Activated T-cell treated with anti-CD3 and anti-CD28 coated beads for 48 hours (primary cell): Measurements from ENCODE around the gene LMBRD1.
"Not testable (repeated sequence)": the region's sequence is repeated elsewhere in the genome, so short reads cannot be mapped to it uniquely, and the experiment has no call there.

Experiments used
- DNase-seq: peaks from one replicate; pipeline ENCODE4 v3.0.0-alpha.2; 2020; ENCODE audit warnings: low read depth

Gene LMBRD1

DNA sequence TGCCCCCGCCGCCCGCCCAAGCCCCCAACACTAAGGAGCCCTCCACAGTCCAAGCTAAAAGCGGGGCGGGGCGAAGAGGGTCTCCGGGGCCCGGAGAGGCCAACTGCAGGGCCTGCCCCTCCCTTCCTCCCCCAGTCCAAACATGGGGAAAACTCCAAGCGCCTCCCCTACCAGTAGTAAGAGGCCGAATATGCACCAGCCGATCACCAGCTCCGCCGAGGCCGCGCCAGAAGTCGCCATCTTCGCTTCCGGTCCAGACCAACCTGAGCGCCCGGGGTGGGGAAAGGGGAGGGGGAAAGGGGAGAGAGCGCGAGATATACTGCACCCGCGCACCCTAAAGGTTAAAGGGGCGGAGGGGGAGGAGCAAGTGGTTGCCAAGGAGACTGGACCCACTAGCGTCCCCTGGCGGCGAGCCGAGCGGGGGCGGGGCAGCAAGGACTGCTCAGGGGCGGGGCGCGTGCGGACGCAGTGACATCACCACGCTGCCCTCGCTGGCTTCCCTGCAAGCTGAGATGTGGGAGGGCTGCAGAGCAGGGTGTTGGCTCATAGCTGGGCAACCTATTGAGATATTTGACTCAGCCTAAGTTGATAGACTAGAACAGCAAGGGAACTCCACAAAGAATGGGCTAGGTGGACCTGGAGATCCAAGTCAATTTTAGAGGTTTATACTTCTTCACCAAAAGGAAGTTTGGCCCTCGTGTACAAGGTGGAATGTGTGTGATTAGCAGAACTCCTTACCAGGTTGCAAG is at the start of gene LMBRD1:
LMBRD1 (minus strand) TSS at position 369 of the 749 bp plus-strand sequence; CDS start at position 240, 129 bp downstream.
- peak; percentile 98 for DNase-seq

DNA sequence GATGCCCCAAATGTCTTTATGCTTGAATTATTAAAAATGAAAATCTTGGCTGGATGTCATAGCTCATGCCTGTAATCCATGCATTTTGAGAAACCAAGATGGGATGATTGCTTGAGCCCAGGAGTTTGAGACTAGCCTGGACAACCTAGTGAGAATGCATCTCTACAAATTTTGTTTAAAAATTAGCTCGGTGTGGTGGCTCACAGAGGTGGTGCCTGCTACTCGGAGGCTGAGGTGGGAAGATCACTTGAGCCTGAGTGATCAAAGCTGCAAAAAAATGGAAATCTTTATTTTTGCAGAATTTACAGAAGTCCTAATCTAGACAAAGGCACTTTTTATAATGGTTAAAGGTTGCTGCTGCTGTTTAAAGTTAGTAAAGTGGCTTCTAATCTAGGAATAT is 49.5 kb upstream of the LMBRD1 start:
- DNase-seq: no peak

DNA sequence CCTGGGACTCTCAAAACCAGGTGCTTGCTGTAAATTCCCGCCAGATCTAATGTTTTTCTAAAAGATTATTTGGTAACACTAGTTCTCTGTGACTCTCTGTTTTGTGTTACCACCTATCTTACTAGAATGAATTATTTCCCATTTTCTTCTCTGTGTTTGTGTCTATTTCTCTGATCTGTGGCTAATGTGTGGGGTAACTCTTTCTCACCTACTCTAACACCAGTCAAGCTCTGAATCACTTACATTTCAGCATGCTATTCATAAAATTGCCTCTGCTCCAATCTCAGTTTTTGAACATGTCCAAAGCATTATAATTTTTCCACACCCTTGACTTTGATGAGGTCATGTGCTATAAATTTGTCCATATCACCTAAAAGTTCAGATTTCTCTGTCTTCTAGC is 46.4 kb upstream of the LMBRD1 start:
- DNase-seq: no peak

DNA sequence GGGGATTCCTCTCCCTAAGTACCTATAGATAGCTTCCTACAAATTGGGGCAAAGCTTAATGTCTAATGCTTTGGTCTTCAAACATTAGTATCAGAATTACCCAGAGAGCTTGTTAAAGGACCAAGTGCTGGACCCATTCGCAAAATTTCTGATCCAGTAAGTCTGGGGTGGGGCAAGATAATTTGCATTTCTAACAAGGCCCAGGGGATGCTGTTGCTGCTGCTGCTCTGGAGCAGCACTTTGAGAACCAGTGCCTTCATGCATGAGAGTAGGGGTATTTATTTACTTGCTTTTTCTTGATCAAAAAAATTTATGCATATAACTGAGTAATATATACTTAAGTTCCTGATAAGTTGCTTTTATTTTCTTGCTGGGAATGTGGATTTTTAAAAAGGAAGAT is 45.1 kb upstream of the LMBRD1 start:
- no peak for DNase-seq

DNA sequence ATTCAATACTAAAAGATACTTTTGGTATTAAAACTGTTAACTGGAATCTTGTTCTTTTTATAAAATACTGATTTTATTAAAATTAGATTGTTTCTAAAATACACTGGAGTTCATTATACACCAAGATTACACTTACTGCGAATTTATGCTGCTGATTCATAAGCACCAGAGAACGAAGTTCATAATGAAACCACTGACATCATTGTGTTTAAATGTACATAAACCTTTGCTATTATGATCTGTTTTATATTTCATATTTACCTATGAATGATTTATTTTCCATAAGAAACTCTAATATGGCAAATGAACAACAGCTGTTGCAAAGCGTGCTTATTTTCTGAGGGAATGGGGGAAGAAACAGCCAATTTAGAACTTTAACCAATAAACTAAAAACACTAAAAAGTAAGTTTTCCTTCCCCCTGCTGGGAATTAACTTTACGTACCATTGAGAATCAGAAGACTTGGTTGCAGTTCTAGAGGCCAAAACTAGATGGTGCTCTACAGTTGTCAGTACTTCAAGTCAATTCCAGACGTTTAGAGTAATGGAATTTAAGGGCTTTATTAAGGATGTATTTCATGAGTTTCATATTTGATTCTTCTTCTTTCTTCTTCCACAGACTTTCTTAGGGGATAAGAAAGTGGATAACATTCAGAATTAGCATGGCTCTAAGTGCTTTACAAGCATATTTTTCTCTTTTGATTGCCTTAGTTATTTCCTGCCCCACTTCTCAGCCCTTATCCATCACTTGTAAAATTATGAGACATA is 38.8 kb upstream of the LMBRD1 start:
- no peak for DNase-seq

DNA sequence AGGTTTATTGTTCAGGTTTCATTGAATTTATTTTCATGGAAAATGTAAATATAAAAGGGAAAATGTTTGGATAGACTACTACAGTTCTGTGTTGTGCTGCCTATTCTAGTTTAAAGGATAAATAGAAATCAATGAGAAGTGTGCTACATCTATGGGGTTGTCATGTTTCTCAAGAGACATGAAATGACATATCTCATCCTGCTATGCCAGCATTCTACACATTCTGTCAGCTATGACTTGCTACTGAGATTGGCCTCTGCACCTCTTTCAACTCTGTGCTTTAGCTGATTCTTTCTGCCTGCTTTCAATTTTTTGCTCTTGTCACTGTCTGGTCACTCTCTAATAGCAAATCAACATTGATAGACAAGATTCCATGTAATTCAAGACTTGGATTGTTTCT is 35.7 kb upstream of the LMBRD1 start:
- no peak for DNase-seq

DNA sequence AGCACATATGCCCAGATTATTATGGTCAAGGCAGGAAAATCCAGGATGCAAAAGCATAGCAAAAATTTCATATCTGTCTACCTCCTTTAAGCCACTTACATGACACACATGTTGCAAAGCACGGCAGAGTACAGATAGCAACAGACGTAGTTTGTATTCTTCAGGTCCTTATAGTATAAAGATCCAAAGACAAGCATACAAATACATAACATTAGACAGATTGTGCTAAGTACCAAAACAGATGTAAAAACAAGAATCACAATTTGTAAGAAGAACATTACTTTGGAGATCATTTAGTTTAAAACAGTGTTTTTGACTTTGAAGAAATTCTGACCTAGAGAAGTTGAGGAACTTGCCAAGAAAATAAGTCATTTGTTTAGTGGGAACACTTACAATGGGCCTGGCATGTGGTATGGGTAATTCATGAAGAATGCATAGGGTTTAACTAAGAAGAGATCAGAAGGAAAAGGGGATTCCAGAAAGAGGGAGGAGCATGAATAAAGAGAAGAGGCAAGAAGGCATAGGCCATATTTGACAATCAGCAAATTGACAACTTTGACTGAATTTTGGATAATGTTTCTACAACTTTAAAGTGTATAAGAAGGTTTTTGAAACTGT is 30.6 kb upstream of the LMBRD1 start:
- DNase-seq: no peak

DNA sequence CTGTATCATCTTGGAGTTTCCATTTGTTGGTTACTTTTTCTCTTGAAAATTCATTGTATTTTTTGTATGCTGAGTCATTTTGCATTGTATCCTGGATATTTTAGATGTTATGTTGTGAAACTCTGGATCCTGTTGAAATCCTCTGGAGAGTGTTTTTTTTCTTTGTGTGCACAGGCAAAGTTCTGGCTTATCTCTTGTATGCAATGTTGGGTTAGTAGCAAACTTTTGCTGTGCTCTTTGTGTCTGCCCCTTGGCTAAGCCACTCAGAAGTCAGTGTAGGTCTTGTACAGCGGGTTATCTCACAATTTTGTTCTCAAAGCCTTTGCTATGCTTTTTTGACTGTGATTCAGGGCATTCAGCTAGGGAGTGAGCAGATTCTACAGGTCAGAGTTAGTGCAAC is 29.1 kb upstream of the LMBRD1 start:
- no peak for DNase-seq

DNA sequence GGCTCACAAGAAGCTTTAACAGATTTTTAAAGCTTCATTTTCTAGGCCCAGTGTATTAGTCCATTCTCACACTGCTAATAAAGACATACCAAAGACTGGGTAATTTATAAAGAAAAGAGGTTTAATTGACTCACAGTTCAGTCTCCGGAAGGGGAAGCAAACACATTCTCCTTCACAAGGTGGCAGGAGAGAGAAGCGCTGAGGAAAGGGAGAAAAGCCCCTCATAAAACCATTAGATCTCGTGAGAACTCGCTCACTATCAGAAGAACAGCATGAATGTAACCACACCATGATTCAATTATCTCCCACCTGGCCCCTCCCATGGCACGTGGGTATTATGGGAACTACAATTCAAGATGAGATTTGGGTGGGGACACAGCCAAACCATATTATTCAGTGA is 27.5 kb upstream of the LMBRD1 start:
- DNase-seq: not testable (repeated sequence)

DNA sequence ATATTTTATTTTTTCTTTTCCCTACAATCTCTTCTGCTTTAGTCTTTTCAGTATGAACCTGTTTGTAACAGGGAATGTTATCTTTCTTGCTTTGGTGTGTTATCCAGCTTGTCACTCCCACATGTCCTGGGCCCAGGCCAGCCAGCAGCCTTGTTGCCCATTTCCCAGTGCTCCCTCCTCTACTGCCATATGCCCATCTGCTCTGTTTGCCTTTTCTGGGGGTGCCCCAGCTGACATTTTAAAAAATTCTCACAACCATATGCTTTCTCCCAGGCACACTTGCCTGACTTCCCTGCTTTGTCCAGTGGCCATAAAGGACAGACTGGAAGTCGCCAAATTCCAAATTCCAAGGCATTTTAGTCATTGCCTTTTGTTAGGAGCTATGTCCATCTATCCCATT is 23.6 kb upstream of the LMBRD1 start:
- no peak for DNase-seq

DNA sequence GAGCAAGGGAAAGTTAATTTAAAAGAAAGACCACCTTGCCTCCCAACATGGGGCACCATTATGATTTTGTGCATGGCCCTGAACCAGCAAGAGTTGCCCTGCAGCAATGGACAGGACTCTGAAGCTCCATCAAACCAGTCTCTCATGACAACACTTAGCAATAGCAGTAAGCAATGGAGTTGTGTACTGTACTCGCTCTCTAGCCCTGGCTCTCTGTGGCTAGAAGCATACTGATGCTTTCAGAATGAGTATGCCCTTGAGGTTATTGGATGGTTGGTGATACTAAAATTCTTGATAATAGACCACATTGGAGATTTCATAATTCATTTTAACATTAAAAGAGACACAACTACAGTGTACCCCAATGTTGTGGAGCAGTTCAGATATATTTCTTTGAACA is 23.2 kb upstream of the LMBRD1 start:
- DNase-seq: no peak

DNA sequence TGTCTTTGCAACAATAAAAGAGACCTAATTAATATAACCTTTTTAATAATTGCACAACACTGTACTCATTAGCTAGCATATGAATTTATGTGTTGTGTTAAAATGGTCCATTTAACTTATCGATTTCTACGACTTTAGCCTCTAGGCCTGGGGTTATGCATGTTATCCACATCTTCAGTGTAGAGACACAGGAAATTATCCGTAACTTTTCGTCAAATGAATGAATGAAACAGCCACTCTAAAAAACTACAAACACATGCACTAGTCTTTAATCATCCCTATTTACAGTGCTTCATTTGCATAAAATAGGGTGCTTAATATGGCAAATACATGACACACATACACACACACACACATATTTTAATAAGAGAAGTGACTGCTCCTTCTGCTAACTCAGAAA is 22.3 kb upstream of the LMBRD1 start:
- no peak for DNase-seq

DNA sequence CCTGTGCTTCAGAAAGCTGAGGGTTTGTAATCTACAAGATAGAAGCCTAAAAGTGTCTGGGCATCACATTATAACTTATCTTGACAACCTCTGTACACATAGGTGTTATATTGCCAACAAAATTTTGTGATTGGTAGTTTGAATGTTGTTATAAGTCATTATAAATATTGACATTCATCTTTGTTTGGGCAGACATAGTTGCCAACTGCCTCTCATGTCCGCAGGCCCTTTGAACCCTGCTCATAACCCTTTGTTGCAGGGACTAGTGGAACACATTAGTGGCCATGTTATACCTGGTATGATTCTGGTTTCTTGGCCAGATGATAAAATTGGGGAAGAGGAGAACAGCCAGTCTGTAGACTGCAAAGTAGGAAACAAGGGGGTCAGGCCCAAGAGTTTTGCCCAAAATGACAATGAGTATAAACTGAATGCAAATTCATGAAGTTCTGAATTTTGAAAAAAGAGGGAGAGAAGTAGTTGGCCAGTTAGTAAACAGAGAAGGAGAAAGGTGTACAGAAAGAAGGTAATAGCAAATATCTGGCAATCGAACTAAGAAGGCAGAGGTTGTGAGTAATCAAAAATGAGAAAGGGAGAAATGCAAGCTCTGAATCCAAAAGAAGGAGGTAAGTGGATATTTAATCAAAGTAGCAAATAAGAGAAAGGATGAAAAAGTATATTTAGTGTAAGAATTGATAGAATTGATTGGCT is 21.6 kb upstream of the LMBRD1 start:
- no peak for DNase-seq

DNA sequence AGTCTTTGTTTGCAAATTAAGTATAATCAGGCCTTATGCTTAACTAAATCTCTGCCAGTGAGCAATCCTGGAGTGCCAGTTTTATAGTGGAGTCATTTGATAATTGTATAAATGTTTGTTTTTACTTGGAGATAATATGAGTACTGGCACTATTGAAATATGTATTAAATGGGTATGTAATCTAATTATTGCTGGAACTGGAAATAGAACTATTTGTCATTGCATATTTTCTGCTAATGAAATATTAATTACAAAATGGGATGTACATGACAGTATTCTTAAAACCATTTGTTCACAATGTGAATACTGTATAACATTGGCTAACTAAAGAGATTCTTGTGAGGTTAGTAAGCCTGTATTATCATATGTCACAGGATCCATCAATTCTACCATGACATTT is 20.5 kb upstream of the LMBRD1 start:
- no peak for DNase-seq

DNA sequence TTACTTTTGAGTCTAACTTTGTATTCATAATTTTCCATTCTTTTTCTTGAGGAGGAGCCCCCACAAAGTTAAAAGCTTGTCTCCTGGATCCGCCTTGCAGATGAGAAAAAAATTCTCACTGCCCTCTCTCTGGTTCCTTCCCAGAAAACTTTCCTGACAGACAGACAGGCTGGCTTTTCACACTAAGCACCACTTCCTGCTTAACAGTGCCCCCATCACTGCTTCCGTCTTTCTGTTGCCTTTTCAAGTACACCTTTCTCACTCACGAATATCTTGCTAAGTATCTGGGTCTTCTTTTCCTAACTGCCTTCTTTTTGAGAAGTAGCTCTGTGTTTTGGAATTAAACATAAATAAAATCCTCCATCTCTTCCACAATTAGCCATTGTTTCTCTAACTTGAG is 19.8 kb upstream of the LMBRD1 start:
- DNase-seq: no peak

DNA sequence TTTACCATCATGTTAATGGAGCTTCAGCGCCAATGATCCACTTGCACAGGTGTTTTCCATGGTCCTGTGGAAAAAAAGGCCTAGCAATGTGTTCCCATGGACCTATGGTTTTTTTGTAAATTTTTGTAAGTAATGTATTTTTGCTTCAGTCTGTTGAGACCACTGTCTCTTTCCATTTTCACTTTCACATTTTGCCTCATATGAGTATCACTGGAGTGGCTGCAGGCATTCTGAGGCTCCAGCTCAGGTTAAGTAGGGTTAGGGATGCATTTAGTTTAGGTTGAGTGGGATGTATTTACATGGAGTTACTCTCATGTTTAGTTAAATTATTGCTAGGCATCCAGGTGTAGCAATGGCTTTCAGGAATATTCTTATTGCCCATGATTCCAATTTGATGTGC is 19.2 kb upstream of the LMBRD1 start:
- DNase-seq: no peak

DNA sequence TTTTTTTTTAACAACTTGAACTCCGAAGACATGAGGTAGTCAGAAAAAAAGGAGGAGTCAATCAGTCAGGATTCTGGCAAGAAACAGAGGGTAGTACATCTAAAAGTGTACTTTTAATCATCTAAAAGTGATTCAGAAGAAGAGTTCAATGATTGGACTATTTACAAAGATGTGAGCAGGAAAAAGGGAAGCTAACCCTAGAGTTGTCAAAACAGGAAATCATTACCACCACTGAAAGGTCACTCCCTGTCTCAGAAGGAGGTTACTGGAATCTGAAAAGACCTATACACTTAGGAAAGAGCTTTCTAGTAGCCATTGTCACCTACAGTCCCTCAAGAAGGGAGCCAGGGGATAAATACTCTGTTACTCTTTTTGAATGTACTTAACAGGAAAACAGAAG is 16.7 kb upstream of the LMBRD1 start:
- no peak for DNase-seq

DNA sequence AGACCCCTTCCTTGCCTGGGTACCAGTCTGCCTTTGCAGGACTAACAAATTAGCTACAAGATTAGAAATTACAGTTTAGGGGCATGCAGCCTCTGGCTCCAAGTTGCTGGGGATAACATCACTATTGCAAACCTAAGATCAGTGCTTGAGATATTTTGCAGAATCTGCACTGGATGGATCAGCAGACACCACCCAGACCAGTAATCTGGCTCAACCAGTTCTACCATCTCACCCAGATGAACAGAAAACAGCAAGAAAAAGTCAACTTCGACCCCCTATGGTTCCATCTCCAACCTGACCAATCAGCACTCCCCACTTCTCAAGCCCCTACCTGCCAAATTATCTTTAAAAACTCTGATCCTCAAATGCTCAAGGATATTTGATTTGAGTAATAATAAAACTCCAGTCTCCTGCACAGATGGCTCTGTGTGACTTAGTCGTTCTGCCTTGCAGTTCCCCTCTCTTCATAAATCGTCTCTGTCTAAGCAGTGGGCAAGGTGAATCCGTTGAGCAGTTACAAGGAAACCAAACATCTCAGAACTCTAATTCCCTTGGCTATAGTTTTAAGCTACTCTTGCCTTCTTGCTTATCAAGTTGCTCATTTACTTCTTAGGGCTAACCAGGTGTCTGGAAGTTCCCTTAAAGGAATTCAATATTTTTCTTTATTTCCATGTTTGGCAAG is 16.1 kb upstream of the LMBRD1 start:
- DNase-seq: no peak

DNA sequence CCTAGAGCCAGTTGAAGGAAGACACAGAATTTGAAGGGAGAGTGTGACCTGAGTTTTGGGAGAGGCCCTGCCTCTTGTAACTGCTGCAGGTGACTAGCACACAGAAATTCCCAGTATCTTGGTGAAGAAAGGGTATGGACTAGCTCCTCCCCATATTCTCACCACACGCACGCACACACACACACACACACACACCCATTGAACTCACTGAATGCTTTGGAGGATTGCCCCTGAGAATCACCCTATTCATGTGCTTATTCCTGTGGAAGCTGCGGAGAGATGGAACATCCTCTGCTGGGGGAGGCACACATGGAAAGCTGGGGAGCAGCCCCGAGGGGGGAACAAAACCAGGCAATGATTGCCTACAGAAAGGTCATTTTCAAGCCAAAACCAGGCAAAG is 6.2 kb upstream of the LMBRD1 start:
- DNase-seq: no peak

DNA sequence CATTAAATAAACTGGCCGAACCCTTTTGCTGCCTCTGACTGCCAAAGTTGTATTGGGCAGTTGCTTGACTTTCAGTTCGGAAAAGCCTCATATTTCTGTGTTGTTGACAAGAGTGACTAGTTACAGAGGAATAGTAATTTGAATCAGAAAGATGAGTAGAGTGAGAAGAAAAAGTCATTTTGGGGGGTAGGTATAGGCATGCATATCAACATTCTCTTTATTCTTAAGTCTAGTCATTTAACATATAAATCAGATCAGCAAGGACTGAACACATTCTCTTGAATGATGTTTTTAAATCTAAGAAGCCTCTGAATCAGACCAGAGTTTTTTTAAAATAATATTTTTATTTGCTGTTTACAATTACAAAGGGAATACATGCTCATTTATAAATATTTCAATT is 4.9 kb upstream of the LMBRD1 start:
- DNase-seq: no peak

DNA sequence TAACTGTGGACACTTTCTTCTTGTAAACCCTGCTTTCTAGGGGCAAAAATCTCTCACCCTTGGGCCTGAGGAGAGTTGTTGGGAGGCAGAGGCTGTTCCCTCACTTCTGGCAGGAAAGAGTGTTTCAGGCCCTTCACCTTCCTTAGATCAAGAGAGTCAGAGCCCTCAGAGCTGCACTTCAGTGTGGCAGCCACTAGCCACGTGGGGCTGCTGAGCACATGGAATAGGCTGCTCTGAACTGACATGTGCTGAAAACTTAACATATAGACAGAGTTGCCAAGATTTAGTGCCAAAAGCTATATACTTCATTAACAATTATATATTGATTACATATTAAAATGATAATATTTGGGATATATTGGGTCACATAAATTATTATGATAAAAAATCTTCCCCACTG is 4.4 kb upstream of the LMBRD1 start:
- DNase-seq: no peak

DNA sequence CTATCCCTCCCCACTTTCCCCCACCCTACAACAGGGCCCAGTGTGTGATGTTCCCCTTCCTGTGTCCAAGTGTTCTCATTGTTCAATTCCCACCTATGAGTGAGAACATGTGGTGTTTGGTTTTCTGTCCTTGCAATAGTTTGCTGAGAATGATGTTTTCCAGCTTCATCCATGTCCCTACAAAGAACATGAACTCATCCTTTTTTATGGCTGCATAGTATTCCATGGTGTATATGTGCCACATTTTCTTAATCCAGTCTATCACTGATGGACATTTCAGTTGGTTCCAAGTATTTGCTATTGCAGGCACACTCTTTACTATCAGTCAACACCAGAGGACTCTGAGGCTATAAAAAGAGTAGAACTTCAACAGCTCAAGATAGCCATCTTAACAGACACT is 2.0 kb upstream of the LMBRD1 start:
- DNase-seq: not testable (repeated sequence)
